GM12878 (cell line): ENCODE results near the gene KCNN3. TPM values are rescaled to one million over a fixed set of nuclear protein-coding genes. Genes with fewer than 3 reads are reported as not detected.

Experiments
- ATAC-seq: fragments of 200-7000 bp; cut with Tn5 transposase; 3 replicates; pipeline ENCODE4 v1.9.1; 2020; ENCODE audit warnings: mild to moderate bottlenecking, moderate library complexity
- BruUV-seq: library from RNA; stranded (reverse); fragments of 400-500 nt; replicated peaks from 2 replicates; lab custom pipeline; 2021; lab: Mats Ljungman, UMichigan
- CTCF ChIA-PET: fragments of 300-600 bp; sonication (Branson Sonifier 250); formaldehyde crosslinking; extraction: SDS; loops from one replicate; lab custom pipeline; 2021; ENCODE audit warnings: inconsistent platforms; lab: Yijun Ruan, JAX
- POLR2A ChIA-PET: fragments of 350-600 bp; formaldehyde crosslinking; extraction: SDS; loops from one replicate; lab custom pipeline; 2021; ENCODE audit warnings: inconsistent platforms; lab: Charles Lee
- RAD21 ChIA-PET: fragments of 300-600 bp; sonication (Branson Sonifier 250); formaldehyde crosslinking; loops from one replicate; lab custom pipeline; 2023; ENCODE audit warnings: antibody characterized with exemption; ENCODE audit not compliant: unreplicated experiment; lab: Charles Lee
- SMC1A ChIA-PET: fragments of 300-600 bp; sonication (Branson Sonifier 250); formaldehyde crosslinking; loops from one replicate; lab custom pipeline; 2023; ENCODE audit not compliant: unreplicated experiment, uncharacterized antibody; lab: Charles Lee
- DNase-seq: peaks from one replicate; pipeline ENCODE4 v3.0.0-alpha.2; 2011; ENCODE audit warnings: low read depth, low spot score
- FAIRE-seq: peaks from 3 replicates; lab custom pipeline; 2011; peaks lifted over from hg19 to GRCh38; lab: Jason Lieb, UNC
- H2AFZ ChIP-seq: 2 replicates; pipeline ENCODE4 v1.6.0; 2011; ENCODE audit warnings: low read depth, low read length, control low read depth; ENCODE audit not compliant: control insufficient read depth
- H3K27ac ChIP-seq: 2 replicates; pipeline ENCODE4 v1.5.1; 2011; ENCODE audit warnings: control low read depth; ENCODE audit not compliant: control insufficient read depth, insufficient read depth
- H3K27me3 ChIP-seq, 2 experiments: replicated peaks in 1 of 2; 2 replicates each; pipeline versions ENCODE4 v1.6.0 to v1.6.1; 2011; ENCODE audit warnings: low read length in 1 of 2; ENCODE audit not compliant: control insufficient read depth in 2 of 2, insufficient read depth in 2 of 2
- H3K36me3 ChIP-seq, 2 experiments: 2 replicates each; pipeline ENCODE4 v1.5.1; 2011; ENCODE audit warnings: low read length in 1 of 2; ENCODE audit not compliant: control insufficient read depth in 2 of 2, insufficient read depth in 2 of 2
- H3K4me1 ChIP-seq: 2 replicates; pipeline ENCODE4 v1.6.1; 2011; ENCODE audit warnings: mild to moderate bottlenecking, low read length, moderate library complexity, mixed read lengths; ENCODE audit not compliant: control insufficient read depth, insufficient read depth
- H3K4me2 ChIP-seq: 2 replicates; pipeline ENCODE4 v1.6.0; 2011; ENCODE audit warnings: control low read depth; ENCODE audit not compliant: control insufficient read depth, insufficient read depth
- H3K4me3 ChIP-seq: fragments of 200-600 bp; sonication (generic); 2 replicates; pipeline ENCODE4 v1.5.1; 2016
- H3K79me2 ChIP-seq: 2 replicates; pipeline ENCODE4 v1.6.0; 2011; ENCODE audit warnings: low read length; ENCODE audit not compliant: control insufficient read depth, insufficient read depth
- H3K9ac ChIP-seq: 2 replicates; pipeline ENCODE4 v1.8.0; 2011; ENCODE audit warnings: low read length, control low read depth, mixed read lengths; ENCODE audit not compliant: control insufficient read depth, insufficient read depth
- H3K9me3 ChIP-seq: replicated peaks from 3 replicates; pipeline ENCODE4 v1.5.1; 2011; ENCODE audit warnings: mild to moderate bottlenecking, low read length; ENCODE audit not compliant: control insufficient read depth, insufficient read depth
- H4K20me1 ChIP-seq: 2 replicates; pipeline ENCODE4 v1.6.0; 2011; ENCODE audit not compliant: control insufficient read depth, insufficient read depth
- SREBF2 ChIP-seq: IDR thresholded peaks from 2 replicates; pipeline ENCODE4 v1.6.1; 2012; ENCODE audit warnings: mild to moderate bottlenecking, low read length
- WGBS: methylation state at CpG from one replicate; pipeline ENCODE4 v1.1.6; 2016; ENCODE audit warnings: low lambda C conversion rate; ENCODE audit not compliant: insufficient replicate concordance, insufficient coverage; ENCODE audit errors: missing lambda C conversion rate; 5-methylcytosine and 5-hydroxymethylcytosine counted together
- in situ Hi-C: fragments of 300-500 bp; cut with MboI; formaldehyde crosslinking; loops from 9 replicates; pipeline ENCODE4 v1.14.3; 2018; ENCODE audit warnings: mixed read lengths
- intact Hi-C: fragments of 100-400 bp; cut with micrococcal nuclease; formaldehyde crosslinking; loops from one replicate; pipeline ENCODE4 v1.14.2; 2022; ENCODE audit not compliant: unreplicated experiment
- polyA plus RNA-seq, 11 experiments: library from polyadenylated mRNA; depleted of rRNA in 4 of 11; unstranded in 6 of 11; stranded (reverse) in 5 of 11; fragments of >200 nt; fragmentation: Nextera tagmentation in 4 of 11; fragmentation: Illumina TruSeq in 1 of 11; extraction: Ambion mirVana in 4 of 11; extraction: Trizol in 1 of 11; gene quantifications; 1 replicate in 1 of 11; 2 replicates in 10 of 11; pipeline versions ENCODE4 v1.2.1 to v1.2.3, GENCODE V29; 2011 to 2016; ENCODE audit warnings: inconsistent platforms in 2 of 11, missing spikeins in 2 of 11, low read depth in 1 of 11
- total RNA-seq, 4 experiments: library from RNA; depleted of rRNA in 3 of 4; stranded (reverse); fragments of >200 nt in 3 of 4; fragmentation: Illumina TruSeq in 1 of 4; extraction: Trizol in 1 of 4; gene quantifications; 2 replicates each; pipeline versions ENCODE4 v1.2.1 to v1.2.3, GENCODE V29; 2013 to 2021
- TF ChIP-seq, protein P1 (sequence below): fragments of 450-650 bp; IDR thresholded peaks from 2 replicates; pipeline ENCODE4 v1.6.1; 2018; ENCODE audit warnings: mild to moderate bottlenecking, low read depth, moderate library complexity; ENCODE audit not compliant: partially characterized antibody

Gene KCNN3
- total and polyA plus RNA-seq, 10 of the 15 experiments (the other 5 are each of a cell fraction or from before 2014, with no cell fraction given): 3.5 to 26.4 (median 14.9) TPM

DNA sequence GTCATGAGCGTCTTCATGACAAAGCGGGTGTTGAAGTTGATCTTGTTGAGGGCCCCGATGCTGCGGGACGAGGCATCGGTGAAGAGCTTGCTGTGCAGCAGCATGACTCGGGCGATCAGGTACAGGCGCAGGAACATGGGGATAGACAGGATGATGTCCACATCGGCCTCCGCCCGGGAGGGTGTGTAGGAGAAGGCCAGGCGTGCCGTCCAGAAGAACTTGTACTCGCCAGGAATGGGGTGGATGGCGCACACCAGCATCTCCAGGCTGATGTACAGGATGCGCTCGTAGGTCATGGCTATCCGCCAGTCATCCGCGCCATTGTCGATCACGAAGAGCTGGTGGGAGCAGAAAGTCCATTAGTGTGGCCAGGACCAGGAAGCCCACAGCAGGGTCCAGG is 98.0 kb downstream of the KCNN3 start:
- TF ChIP-seq SREBF2: no peak
- TF ChIP-seq, protein P1, sequence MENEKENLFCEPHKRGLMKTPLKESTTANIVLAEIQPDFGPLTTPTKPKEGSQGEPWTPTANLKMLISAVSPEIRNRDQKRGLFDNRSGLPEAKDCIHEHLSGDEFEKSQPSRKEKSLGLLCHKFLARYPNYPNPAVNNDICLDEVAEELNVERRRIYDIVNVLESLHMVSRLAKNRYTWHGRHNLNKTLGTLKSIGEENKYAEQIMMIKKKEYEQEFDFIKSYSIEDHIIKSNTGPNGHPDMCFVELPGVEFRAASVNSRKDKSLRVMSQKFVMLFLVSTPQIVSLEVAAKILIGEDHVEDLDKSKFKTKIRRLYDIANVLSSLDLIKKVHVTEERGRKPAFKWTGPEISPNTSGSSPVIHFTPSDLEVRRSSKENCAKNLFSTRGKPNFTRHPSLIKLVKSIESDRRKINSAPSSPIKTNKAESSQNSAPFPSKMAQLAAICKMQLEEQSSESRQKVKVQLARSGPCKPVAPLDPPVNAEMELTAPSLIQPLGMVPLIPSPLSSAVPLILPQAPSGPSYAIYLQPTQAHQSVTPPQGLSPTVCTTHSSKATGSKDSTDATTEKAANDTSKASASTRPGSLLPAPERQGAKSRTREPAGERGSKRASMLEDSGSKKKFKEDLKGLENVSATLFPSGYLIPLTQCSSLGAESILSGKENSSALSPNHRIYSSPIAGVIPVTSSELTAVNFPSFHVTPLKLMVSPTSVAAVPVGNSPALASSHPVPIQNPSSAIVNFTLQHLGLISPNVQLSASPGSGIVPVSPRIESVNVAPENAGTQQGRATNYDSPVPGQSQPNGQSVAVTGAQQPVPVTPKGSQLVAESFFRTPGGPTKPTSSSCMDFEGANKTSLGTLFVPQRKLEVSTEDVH: no peak
- TF ChIP-seq, all 136 proteins: peak for 0
- intact Hi-C loops (loop anchor here (5.0 kb wide), 1 partner anchor 105 kb away; no protein-coding TSS in a partner anchor), in situ Hi-C loops (no loop called here)
- H3K4me3 ChIP-seq: no peak overlapping the region
- H3K9me3 ChIP-seq: no peaks in the 10 kb centered on the region
- POLR2A ChIA-PET: no interaction called here
- RAD21 ChIA-PET: no interaction called here
- no peaks in the 10 kb centered on the region for H4K20me1 ChIP-seq
- H3K79me2 ChIP-seq: no peaks in the 10 kb centered on the region
- peaks cover 10 to 12% of the 10 kb centered on the region in 2 experiments; a peak in 3 of 4 replicates for H3K36me3 ChIP-seq
- FAIRE-seq: no peak
- H3K4me2 ChIP-seq: no peak overlapping the region
- H3K27ac ChIP-seq: no peak overlapping the region
- 98% methylated on average over 23 of the region's 23 CpGs for WGBS
- H3K4me1 ChIP-seq: peaks cover 24% of the 10 kb centered on the region
- no peaks in the 10 kb centered on the region for H3K27me3 ChIP-seq
- no peak overlapping the region for H2AFZ ChIP-seq
- CTCF ChIA-PET: no interaction called here
- DNase-seq: no peak
- no TSS peak for BruUV-seq
- SMC1A ChIA-PET: interaction anchor here (1.0 kb wide), 1 partner anchor 167 kb away, joined by 4 read pairs; no protein-coding TSS in a partner anchor
- H3K9ac ChIP-seq: no peak overlapping the region
- ATAC-seq: no peak
